ENCODE results near the gene RNASEH1.

The RNASEH1 gene

GRCh38 chr2:3558205-3559014 lies at the start of gene RNASEH1:
TSS of gene RNASEH1 (minus strand) at chr2:3558333. CDS start at chr2:3558260, 73 bp downstream.
- peak; percentile 99 for DNase-seq (ENCODE audit: low read depth)

- DNase-seq (ENCODE audit: low read depth), result no peak
These were observed 48.5 kb upstream of the RNASEH1 start for GRCh38 chr2:3606370-3607201.

GRCh38 chr2:3606028-3606369 lies 47.9 kb upstream of the RNASEH1 start:
- DNase-seq (ENCODE audit: low read depth), result no peak

GRCh38 chr2:3604991-3605961 lies 47.1 kb upstream of the RNASEH1 start:
- DNase-seq (ENCODE audit: low read depth), result no peak

GRCh38 chr2:3604207-3604877 lies 46.2 kb upstream of the RNASEH1 start:
- DNase-seq (ENCODE audit: low read depth), result no peak

- no peak for DNase-seq (ENCODE audit: low read depth)
These were observed 45.5 kb upstream of the RNASEH1 start for GRCh38 chr2:3603536-3604206.

GRCh38 chr2:3602553-3603339 lies 44.6 kb upstream of the RNASEH1 start:
- DNase-seq (ENCODE audit: low read depth), result no peak

- DNase-seq (ENCODE audit: low read depth), result no peak
These were observed 43.6 kb upstream of the RNASEH1 start for GRCh38 chr2:3601561-3602271.

GRCh38 chr2:3600256-3600855 lies 42.2 kb upstream of the RNASEH1 start:
- DNase-seq (ENCODE audit: low read depth), result no peak

- DNase-seq (ENCODE audit: low read depth), result no peak
These were observed 41.0 kb upstream of the RNASEH1 start for GRCh38 chr2:3598912-3599854.

- no peak for DNase-seq (ENCODE audit: low read depth)
These were observed 40.2 kb upstream of the RNASEH1 start for GRCh38 chr2:3598197-3598910.

- no peak for DNase-seq (ENCODE audit: low read depth)
These were observed 39.4 kb upstream of the RNASEH1 start for GRCh38 chr2:3597567-3597966.

GRCh38 chr2:3596901-3597417 lies 38.8 kb upstream of the RNASEH1 start:
- no peak for DNase-seq (ENCODE audit: low read depth)

GRCh38 chr2:3595985-3596384 lies 37.9 kb upstream of the RNASEH1 start:
- peak; percentile 45 for DNase-seq (ENCODE audit: low read depth)

- no peak for DNase-seq (ENCODE audit: low read depth)
These were observed 37.3 kb upstream of the RNASEH1 start for GRCh38 chr2:3595404-3595803.

- DNase-seq (ENCODE audit: low read depth), result no peak
These were observed 36.6 kb upstream of the RNASEH1 start, which contains the start of gene COLEC11 for GRCh38 chr2:3594493-3595281. TSS of gene COLEC11 (plus strand) at chr2:3595112. CDS start at chr2:3604341, 9,229 bp downstream.
